CD14-positive monocyte (primary cell): ENCODE measurements around the gene FHOD3. TPM values are rescaled to one million over a fixed set of nuclear protein-coding genes. Genes with fewer than 3 reads are reported as not detected.

Experiments used
- DNase-seq, 3 donors: peaks; one replicate each; pipeline ENCODE4 v3.0.0-alpha.2; 2011 to 2022
- H2AFZ ChIP-seq: 2 replicates; pipeline ENCODE4 v1.6.0; 2012; ENCODE audit warnings: mild to moderate bottlenecking, low read depth, low read length, inconsistent platforms; ENCODE audit not compliant: insufficient read depth, poor library complexity, severe bottlenecking
- H3K27ac ChIP-seq, 2 donors: 1 replicate in 1 of 2; 2 replicates in 1 of 2; pipeline ENCODE4 v1.5.1; 2012 to 2013; ENCODE audit warnings: low read length in 2 of 2, control low read depth in 1 of 2, inconsistent platforms in 1 of 2, low read depth in 1 of 2, mild to moderate bottlenecking in 1 of 2
- H3K27me3 ChIP-seq, 2 donors: one replicate each; pipeline versions ENCODE4 v1.6.0 to v1.6.1; 2011 to 2013; ENCODE audit warnings: low read length in 2 of 2; ENCODE audit not compliant: control insufficient read depth in 2 of 2, insufficient read depth in 2 of 2
- H3K36me3 ChIP-seq, 2 donors: replicated peaks in 1 of 2; 1 replicate in 1 of 2; 2 replicates in 1 of 2; pipeline versions ENCODE4 v1.5.1 to v1.6.1; 2012 to 2013; ENCODE audit warnings: low read length in 2 of 2, control low read depth in 1 of 2, inconsistent platforms in 1 of 2, mild to moderate bottlenecking in 1 of 2; ENCODE audit not compliant: insufficient read depth in 2 of 2, control insufficient read depth in 1 of 2
- H3K4me1 ChIP-seq, 2 donors: 1 replicate in 1 of 2; 2 replicates in 1 of 2; pipeline versions ENCODE4 v1.5.1 to v1.6.1; 2012 to 2013; ENCODE audit warnings: low read length in 2 of 2, control low read depth in 1 of 2, inconsistent platforms in 1 of 2, mild to moderate bottlenecking in 1 of 2, moderate library complexity in 1 of 2; ENCODE audit not compliant: insufficient read depth in 2 of 2, control insufficient read depth in 1 of 2
- H3K4me2 ChIP-seq: replicated peaks from 2 replicates; pipeline ENCODE3; 2012; ENCODE audit warnings: low read length, moderate library complexity, mild to moderate bottlenecking; ENCODE audit not compliant: poor library complexity, severe bottlenecking; ENCODE audit errors: extremely low read depth
- H3K4me3 ChIP-seq, 3 experiments: fragments of 200-600 bp in 1 of 3; sonication (generic) in 1 of 3; replicated peaks in 1 of 3; 1 replicate in 2 of 3; 2 replicates in 1 of 3; pipeline ENCODE4 v1.5.1; 2011 to 2013; ENCODE audit warnings: low read length in 3 of 3, mild to moderate bottlenecking in 3 of 3, control low read depth in 2 of 3, low read depth in 2 of 3, inconsistent platforms in 1 of 3, moderate library complexity in 1 of 3
- H3K79me2 ChIP-seq: 2 replicates; pipeline ENCODE4 v1.6.0; 2012; ENCODE audit warnings: mild to moderate bottlenecking, control low read depth, inconsistent platforms, low read length, moderate library complexity; ENCODE audit not compliant: insufficient read depth
- H3K9ac ChIP-seq: 2 replicates; pipeline ENCODE4 v1.6.0; 2017; ENCODE audit warnings: low read length, mild to moderate bottlenecking; ENCODE audit not compliant: insufficient read depth, poor library complexity, severe bottlenecking
- H3K9me3 ChIP-seq, 2 donors: replicated peaks in 1 of 2; 1 replicate in 1 of 2; 2 replicates in 1 of 2; pipeline versions ENCODE4 v1.5.1 to v1.6.1; 2012 to 2013; ENCODE audit warnings: low read length in 2 of 2, control low read depth in 1 of 2; ENCODE audit not compliant: control insufficient read depth in 1 of 2, insufficient read depth in 1 of 2
- H4K20me1 ChIP-seq: 2 replicates; pipeline ENCODE4 v1.6.0; 2012; ENCODE audit warnings: mild to moderate bottlenecking, low read length, control low read depth, moderate library complexity; ENCODE audit not compliant: insufficient read depth
- H3K27ac Mint-ChIP-seq, 7 donors: one replicate each; pipeline ENCODE4 v1.8.0; 2020; ENCODE audit warnings: mild to moderate bottlenecking in 7 of 7, mixed read lengths in 7 of 7, moderate library complexity in 6 of 7, inconsistent platforms in 2 of 7
- H3K27me3 Mint-ChIP-seq, 3 donors: one replicate each; pipeline ENCODE4 v1.8.0; 2021 to 2022; ENCODE audit warnings: low read depth in 3 of 3, mild to moderate bottlenecking in 3 of 3, mixed read lengths in 3 of 3, moderate library complexity in 3 of 3, inconsistent platforms in 1 of 3
- H3K36me3 Mint-ChIP-seq, 2 donors: one replicate each; pipeline ENCODE4 v1.8.0; 2020; ENCODE audit warnings: mixed read lengths in 2 of 2, inconsistent platforms in 1 of 2, mild to moderate bottlenecking in 1 of 2
- H3K4me1 Mint-ChIP-seq: one replicate; pipeline ENCODE4 v1.8.0; 2020; ENCODE audit warnings: mild to moderate bottlenecking, mixed read lengths
- H3K4me3 Mint-ChIP-seq, 2 donors: one replicate each; pipeline ENCODE4 v1.8.0; 2020; ENCODE audit warnings: mild to moderate bottlenecking in 2 of 2, mixed read lengths in 2 of 2, moderate library complexity in 1 of 2
- H3K9me3 Mint-ChIP-seq, 7 donors: one replicate each; pipeline ENCODE4 v1.8.0; 2020 to 2022; ENCODE audit warnings: mixed read lengths in 7 of 7, mild to moderate bottlenecking in 6 of 7, moderate library complexity in 6 of 7, inconsistent platforms in 2 of 7
- CTCF ChIP-seq: fragments of 200-600 bp; IDR thresholded peaks from one replicate; pipeline ENCODE4 v1.8.0; 2022; ENCODE audit warnings: antibody characterized with exemption, mild to moderate bottlenecking
- WGBS: methylation state at CpG from one replicate; pipeline ENCODE4 v1.1.5; 2013; ENCODE audit warnings: missing lambda C conversion rate; ENCODE audit not compliant: insufficient coverage; 5-methylcytosine and 5-hydroxymethylcytosine counted together
- intact Hi-C, 2 donors: fragments of 100-400 bp; cut with micrococcal nuclease; formaldehyde crosslinking; loops; one replicate each; pipeline versions ENCODE4 v1.15.0 to v1.15.1; 2023
- polyA plus RNA-seq, 3 donors: library from polyadenylated mRNA; depleted of rRNA in 1 of 3; unstranded in 2 of 3; stranded (reverse) in 1 of 3; fragments of 300-500 nt in 2 of 3; fragments of >200 nt in 1 of 3; fragmentation: Illumina TruSeq in 2 of 3; gene quantifications; 1 replicate in 2 of 3; 2 replicates in 1 of 3; pipeline ENCODE4 v1.2.3, GENCODE V29; 2012 to 2021

Gene FHOD3
- polyA plus RNA-seq, 3 donors: not detected

GRCh38 chr18:36798738-36799473 lies 501.4 kb downstream of the FHOD3 start:
- H3K9ac ChIP-seq: no peak overlapping the region
- WGBS: 80% methylated on average over 1 of the region's 3 CpGs
- intact Hi-C loops: no loop called here
- H3K27me3 ChIP-seq: no peaks in the 10 kb centered on the region
- no peaks in the 10 kb centered on the region for H3K9me3 ChIP-seq
- Mint-ChIP-seq H3K36me3 (peaks cover 76 to 91% of the 10 kb centered on the region in 2 donors), H3K27ac (peak overlapping the region in 1 of 7 donors; percentile 12), H3K4me3 (no peak overlapping the region), H3K27me3 (no peaks in the 10 kb centered on the region), H3K4me1 (no peaks in the 10 kb centered on the region), H3K9me3 (peaks cover 0 to under 1% (median 0%) of the 10 kb centered on the region in 7 donors)
- TF ChIP-seq CTCF: no peak
- H3K27ac ChIP-seq: no peak overlapping the region
- H3K4me3 ChIP-seq: no peak overlapping the region
- H3K4me2 ChIP-seq: no peak overlapping the region
- H4K20me1 ChIP-seq: no peaks in the 10 kb centered on the region
- H3K4me1 ChIP-seq: no peaks in the 10 kb centered on the region
- no peaks in the 10 kb centered on the region for H3K79me2 ChIP-seq
- H3K36me3 ChIP-seq: peaks cover 63 to 97% of the 10 kb centered on the region in 2 donors
- no peak for DNase-seq
- no peak overlapping the region for H2AFZ ChIP-seq

GRCh38 chr18:36805105-36805504 lies 507.6 kb downstream of the FHOD3 start:
- H3K4me1 Mint-ChIP-seq: no peaks in the 10 kb centered on the region
- TF ChIP-seq CTCF: no peak
- H3K4me3 Mint-ChIP-seq: no peak overlapping the region
- Histone ChIP-seq H3K4me3 (no peak overlapping the region), H2AFZ (no peak overlapping the region), H3K9me3 (no peaks in the 10 kb centered on the region), H3K27ac (no peak overlapping the region), H3K79me2 (no peaks in the 10 kb centered on the region), H4K20me1 (no peaks in the 10 kb centered on the region), H3K36me3 (peaks cover 49 to 77% of the 10 kb centered on the region in 2 donors), H3K27me3 (no peaks in the 10 kb centered on the region), H3K4me1 (no peaks in the 10 kb centered on the region), H3K9ac (no peak overlapping the region), H3K4me2 (no peak overlapping the region)
- no peak overlapping the region for H3K27ac Mint-ChIP-seq
- H3K9me3 Mint-ChIP-seq: peaks cover 0 to 4% (median 0%) of the 10 kb centered on the region in 7 donors
- intact Hi-C loops: no loop called here
- no CpG with 5 or more reads among the region's 2 CpGs for WGBS
- peaks cover 0 to 2% (median 0%) of the 10 kb centered on the region in 3 donors for H3K27me3 Mint-ChIP-seq
- DNase-seq: no peak
- H3K36me3 Mint-ChIP-seq: peaks cover 61 to 75% of the 10 kb centered on the region in 2 donors
